Frontal cortex (tissue), 4 donors: ENCODE results near the gene PPP1R14B. TPM values are rescaled to one million over a fixed set of nuclear protein-coding genes. Genes with fewer than 3 reads are reported as not detected.
"Not testable (repeated sequence)": the region's sequence is repeated elsewhere in the genome, so short reads cannot be mapped to it uniquely, and the experiment has no call there.

Experiments
- DNase-seq, 2 donors: peaks; one replicate each; pipeline ENCODE4 v3.0.0; 2012; ENCODE audit warnings: low spot score in 2 of 2
- FAIRE-seq: peaks from 2 replicates; lab custom pipeline; 2012; peaks lifted over from hg19 to GRCh38; lab: Jason Lieb, UNC
- total RNA-seq: library from RNA; depleted of rRNA; stranded (reverse); fragments of >200 nt; gene quantifications from one replicate; pipeline ENCODE4 v1.2.3, GENCODE V29; 2014
- donor health status: control.
- donor health status: control.
- donor health status: control.

Gene PPP1R14B
- total RNA-seq, 1 donor from 2014 or later = 102 TPM

- FAIRE-seq (no peak), DNase-seq (no peak)
Observed at GRCh38 chr11:64248578-64248977, 1.8 kb upstream of the PPP1R14B start.

GRCh38 chr11:64247729-64248531 lies 1.2 kb upstream of the PPP1R14B start:
- no peak for FAIRE-seq
- DNase-seq = no peak

DNA sequence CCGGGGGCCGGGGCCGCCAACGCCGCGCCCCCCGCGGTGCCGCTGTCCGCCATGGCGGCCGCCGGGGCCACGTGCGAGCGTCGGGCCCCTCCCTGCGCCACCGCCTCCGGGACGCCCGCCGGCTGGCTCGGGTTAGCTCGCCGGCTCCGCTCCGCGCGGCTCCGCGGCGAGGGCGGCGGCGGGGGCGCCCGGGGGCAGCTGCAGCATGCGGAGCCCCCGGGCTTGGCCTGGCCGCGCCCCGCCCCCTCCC lies 197 bp downstream of the PPP1R14B start:
- not testable (repeated sequence) for FAIRE-seq

DNA sequence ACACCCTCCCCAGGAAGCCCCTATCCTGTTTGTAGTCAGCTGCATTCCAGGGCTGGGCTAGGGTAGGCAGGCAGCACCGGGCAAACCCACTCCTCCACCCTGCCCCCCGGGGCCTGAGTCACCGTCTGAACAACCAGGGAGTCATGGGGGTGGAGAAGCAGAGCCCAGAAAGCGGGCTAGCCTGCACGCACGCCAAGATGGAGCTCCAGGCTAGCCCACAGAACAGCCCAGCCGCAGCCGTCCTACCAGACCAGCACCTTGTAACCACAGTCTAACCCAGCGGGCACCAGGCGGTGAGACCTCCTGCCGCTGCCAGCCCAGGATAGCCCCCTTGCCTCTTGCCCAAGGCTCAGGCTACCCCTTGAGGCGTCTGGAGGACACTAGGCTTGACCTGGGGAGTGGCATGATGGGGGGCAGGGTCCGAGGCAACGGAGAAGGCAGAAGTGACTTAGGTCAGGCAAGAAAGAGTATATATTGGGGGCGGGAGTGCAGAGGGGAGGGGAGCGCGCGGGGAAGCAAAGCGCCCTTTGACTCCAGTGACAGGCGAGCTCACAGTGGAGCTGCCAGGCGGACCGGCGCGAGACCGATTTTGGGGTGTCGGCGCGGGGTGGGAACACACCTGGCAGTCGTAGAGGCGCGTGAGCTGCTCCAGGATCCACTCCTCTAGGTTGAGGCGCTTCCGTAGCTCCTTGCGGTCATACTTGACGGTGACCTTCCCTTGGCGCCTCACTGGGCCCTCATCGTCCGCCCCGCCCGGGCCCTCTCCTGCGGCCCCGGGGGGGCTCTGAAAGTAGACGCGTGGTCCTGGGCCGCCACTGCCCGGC lies 734 bp downstream of the PPP1R14B start:
- DNase-seq (peak in 1 of 2 donors; percentile 75), FAIRE-seq (no peak)

More for the DNA sequence above, 197 bp downstream of the PPP1R14B start:
- not testable (repeated sequence) for DNase-seq

- no peak for FAIRE-seq
- DNase-seq = no peak
Observed at GRCh38 chr11:64245401-64245796, 1.3 kb downstream of the PPP1R14B start.

DNA sequence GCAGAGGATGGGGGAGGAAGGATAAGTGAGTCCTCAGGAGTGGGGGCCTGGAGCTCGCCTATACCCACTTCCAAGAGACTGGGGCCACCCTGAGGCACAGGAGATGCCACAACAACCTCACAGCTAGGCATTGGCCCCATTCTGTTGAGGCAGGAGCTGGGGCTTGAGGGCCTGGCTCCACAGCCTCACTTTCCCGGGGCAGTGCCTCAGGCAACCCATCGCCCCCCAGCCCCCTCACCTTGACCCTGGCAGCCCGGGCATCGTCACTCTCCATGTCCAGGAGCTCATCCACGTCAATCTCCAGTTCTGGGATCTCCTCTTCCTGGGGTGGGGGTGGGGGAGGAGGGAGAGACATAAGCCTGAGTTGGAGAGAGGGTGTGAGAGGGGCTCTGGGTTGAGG lies 1.8 kb downstream of the PPP1R14B start:
- DNase-seq (no peak), FAIRE-seq (no peak)

DNA sequence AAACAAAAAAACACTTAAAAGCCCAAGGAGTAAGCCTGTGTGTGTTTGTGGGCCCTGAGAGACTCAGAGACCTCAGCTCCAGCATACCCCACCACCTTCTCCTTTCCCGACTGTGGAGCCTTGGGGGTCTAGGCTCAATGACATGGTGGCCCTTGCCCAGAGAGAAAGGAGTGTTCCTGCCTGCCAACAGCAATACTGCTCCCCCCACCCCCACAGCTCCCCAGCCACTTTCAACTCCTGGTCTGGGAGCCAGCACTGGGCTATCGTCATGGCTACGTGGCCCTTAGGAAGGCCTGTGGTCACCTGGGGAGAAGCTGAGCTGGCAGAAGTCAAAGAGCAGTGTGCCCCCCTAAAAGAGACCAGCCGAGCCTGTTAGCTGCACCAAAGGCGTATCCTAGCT lies 2.6 kb downstream of the PPP1R14B start:
- FAIRE-seq (no peak), DNase-seq (no peak)

DNA sequence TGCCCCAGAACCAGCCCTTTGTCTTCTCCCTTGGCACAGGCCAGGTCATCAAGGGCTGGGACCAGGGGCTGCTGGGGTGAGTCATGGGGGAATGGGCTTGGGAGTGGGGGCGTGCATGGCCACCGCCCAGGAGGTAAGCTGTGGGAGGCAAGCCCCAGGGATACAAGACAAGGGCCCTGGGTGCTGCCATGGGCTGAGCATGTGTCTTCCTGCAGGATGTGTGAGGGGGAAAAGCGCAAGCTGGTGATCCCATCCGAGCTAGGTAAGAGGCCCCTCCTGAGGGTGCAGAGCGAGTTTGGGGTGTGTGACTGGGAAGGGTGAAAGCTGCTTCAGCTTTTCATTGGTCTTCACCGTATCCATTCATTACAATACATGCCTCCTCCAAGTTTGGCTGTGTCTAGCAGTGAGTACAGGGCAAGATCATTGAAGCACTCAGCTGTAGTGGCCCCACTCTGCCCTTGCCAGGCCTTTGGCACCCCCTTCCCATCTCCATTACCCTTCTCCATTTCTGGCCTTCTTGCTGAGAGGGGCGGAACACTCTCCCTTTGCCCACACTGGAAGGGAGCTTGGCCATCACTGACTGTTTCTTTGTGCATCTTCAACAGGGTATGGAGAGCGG lies 3.4 kb downstream of the PPP1R14B start:
- DNase-seq (no peak), FAIRE-seq (no peak)

DNA sequence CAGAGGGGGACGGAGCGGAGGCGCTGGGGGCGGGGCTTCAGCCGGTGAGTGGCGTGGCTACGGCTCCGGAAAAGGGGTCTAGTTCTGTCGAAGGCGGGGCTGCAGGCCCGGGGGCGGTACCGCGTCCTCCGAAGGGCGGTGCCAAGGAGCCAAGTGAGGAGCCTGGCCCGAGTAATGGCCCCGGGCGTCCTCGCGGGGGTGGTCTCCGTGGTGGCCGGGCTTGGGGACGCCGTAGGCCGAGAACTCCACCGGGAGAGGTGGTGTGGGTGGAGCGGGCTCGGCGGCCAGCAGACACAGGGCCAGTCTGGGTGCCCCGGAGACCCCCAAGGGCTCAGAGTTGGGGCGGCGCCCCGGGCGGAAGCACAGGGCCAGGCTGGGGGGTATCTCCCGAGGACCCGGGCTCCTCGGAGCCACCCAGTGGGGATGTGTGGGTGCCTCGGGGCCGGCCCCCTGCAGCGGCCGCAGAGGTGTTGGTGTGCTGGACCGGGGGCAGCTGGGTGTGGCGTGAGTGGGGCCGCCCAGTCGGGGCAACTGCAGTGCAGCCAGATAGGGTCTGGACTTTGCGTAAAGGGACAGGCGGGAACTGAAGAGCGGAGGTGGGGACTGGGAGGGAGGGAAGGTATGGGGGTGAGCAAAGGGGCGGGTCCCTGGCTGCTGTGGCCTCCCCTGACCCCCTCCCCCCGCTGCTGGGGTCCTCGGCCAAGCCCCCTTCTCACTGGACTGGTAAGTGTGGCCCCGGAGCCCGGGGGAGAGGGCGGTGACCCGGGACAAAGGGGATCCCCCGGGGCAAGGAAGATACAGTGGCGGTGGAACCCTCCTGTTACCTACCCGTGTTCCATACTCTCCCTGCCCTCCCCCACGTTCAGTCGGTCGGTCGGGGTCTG lies 5.0 kb downstream of the PPP1R14B start:
- DNase-seq = no peak
- FAIRE-seq = no peak

GRCh38 chr11:64241241-64241490 lies 5.6 kb downstream of the PPP1R14B start:
- DNase-seq (peak; percentile 98 to 99), FAIRE-seq (no peak)

DNA sequence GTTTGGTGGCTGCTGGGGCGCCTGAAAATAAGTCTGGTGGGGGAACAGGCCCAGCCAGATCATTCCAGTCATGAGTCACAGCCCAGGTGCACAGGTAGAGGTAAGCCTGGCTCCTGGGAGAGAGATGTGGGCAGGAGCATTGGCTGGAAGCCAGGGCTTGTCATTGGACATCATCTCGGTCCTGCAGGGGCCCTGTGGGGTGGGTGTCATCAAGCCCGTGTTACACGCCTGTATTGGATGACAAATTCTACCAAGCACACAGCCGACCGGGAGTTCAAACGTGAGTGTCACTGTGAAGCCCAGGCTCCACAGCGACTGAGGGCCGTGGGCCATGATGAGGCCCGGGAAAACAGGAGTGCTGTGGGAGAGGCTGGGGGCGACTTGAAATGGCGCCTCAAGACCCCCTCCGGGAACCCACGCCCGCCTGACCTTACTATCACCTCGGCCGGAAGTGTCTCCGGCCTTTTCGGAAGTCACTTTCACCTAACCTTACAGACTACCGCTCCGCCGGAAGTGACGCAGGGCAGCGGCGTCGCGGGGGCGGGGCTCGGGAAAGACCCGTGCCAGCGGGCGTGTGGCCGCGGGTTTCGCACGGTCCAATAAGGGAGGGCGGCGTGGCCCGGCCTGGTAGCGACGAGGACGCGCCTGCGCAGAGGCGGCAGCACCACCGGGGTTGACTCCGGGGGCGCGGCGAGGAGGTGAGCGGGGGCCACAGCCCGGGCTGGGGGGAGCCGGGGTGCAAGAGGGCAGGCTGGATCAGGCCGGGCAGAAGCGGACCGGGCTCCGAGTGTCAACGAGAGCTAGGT lies 6.1 kb downstream of the PPP1R14B start, which contains the start of gene FKBP2:
Gene FKBP2, plus strand, starts transcription at position 661 of the 806 bp plus-strand sequence. CDS start 1,293 bp downstream, outside the sequence.
- FAIRE-seq (no peak), DNase-seq (peak; percentile 96 to 97)

DNA sequence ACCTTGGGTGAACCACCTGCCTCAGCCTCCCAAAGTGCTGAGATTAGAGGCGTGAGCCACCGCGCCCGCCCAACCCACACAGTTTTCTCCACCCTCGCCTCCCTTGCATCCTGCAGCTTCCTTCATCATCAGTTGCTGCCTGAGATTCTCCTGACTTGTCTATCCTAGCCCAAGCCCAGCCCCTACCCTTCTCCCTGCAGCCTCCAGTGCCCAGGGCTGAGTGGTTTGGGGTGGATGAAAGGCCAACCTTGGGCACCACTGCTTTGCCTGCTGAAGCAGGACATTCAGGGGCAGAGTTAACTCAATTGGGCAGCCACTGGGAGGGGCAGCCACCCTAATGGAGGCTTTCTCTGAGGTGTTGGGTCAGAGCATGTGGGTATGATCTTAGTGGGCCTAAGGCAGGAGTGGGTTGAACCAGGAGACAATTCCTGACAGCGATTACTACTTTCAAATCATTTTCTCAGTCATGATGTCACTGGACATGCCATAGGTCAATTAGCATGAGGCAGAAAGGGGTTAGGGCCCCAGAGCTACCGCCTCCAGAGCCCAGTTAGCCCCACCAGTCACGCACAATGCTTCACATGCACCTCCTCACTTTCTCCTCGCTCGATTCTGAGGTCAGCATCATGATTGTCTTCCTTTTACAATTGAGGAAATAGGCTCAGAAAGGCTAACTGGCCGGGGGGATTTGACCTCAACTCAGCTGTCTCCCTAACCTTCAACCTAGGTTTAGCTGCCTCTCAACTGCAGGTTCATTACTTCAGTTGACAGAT lies 6.9 kb downstream of the PPP1R14B start:
- DNase-seq (no peak), FAIRE-seq (no peak)

DNA sequence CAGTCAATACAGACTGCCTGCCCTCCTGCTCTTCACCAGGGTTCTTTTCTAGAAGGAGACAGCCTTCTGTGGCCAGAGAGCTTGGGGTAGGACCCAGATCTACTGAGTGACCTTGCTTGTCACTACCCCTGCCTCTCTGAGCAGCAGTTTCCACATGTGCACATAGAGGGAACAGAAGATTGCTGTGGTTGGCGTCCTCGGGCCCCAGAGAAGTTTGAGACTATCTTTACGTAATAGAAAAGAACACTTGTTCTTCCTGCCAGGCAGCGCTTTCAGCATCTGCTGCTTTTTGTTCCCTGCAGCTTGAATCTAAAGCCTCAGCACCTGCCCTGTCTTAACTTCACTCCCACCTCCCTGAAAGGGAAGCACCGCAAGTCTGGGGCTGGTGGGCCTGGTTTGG lies 7.7 kb downstream of the PPP1R14B start:
- FAIRE-seq (no peak), DNase-seq (no peak)

DNA sequence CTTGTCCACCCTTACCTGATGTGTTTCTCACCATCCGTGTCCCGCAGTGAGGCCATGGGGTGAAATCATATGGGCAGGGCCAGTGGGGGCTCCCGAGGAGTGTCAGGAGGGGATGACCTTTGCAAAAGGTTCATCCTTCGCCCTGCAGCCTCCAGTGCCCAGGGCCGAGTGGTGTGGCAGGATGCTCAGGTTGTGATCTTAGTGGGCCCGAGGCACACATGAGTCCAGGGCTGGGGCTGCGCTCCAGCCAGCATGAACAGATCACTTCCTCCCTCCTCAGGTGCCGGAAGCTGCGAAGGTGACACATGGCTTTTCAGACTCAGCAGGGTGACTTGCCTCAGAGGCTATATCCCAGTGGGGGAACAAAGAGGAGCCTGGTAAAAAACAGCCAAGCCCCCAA lies 8.7 kb downstream of the PPP1R14B start:
- FAIRE-seq = no peak
- DNase-seq = no peak

DNA sequence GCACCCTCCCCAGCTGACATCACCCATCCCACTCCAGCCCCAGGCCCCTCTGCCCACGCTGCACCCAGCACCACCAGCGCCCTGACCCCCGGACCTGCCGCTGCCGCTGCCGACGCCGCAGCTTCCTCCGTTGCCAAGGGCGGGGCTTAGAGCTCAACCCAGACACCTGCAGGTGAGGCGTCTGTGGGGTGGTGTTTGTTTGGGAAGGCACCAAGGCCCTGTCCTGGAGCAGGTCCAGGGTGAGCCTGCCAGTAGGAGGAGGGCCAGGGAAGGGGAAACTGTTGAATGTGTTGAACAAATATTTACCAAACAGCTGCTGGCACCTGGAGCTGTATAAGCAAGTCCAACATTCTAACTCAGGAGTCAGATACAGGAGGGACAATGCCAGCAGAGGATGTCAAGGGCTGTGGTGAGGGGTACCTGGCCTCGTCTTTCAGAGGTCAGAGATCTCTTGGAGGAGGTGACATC lies 9.2 kb downstream of the PPP1R14B start:
- DNase-seq (no peak), FAIRE-seq (no peak)

DNA sequence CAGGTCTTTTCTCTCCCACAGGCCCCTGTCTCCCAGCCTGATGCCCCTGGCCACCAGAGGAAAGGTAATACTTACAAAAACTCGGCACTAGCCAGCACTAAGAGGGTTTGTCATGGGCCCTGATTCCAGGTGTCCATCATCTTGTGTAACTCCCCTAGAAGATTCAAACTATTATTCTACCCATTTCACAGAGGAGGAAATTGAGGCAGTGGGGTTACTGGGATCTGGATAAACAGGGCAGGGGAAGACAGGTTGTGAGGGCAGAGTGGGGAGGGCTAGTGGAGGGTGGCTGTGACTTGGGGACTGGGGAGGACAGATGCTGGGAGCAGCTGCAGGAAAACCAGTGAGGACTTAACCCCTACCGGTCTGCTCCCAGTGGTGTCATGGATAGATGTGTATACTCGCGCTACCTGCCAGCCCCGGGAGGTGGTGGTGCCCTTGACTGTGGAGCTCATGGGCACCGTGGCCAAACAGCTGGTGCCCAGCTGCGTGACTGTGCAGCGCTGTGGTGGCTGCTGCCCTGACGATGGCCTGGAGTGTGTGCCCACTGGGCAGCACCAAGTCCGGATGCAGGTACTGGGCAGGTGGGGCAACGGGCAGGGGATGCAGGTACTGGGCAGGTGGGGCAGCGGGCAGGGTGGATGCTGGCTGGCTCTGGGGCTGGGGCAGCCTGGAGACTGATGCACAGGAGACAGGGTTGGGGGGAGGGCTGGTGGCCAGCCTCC lies 11.1 kb downstream of the PPP1R14B start:
- no peak for FAIRE-seq
- no peak for DNase-seq

DNA sequence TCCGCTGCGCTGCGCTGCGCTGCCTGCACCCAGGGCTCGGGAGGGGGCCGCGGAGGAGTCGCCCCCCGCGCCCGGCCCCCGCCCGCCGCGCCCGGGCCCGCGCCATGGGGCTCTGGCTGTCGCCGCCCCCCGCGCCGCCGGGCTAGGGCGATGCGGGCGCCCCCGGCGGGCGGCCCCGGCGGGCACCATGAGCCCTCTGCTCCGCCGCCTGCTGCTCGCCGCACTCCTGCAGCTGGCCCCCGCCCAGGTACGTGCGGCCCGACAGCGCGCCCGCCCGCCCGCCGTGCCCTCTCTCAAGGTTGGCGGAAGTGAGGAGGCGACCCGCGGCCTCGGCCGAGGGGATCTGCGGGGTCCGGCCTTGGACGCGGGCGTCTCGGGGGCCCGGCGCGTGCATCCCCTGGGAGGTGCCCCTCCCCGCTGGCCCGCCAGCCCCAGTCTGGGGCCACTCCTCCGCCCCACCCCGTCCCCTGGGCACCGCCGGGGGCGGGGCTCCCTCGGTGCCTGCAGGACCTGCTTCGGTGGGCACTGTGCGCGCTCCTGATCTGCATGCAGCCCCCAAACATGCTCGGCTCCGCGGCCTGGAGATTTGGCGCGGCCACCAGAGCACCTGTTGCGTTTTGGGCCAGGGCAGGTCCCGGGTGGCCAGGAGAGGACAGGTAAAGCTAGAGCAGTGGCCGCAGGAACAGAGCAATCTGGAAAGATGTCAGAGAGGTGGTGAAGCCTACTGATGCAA lies 11.9 kb downstream of the PPP1R14B start:
- no peak for FAIRE-seq
- no peak for DNase-seq
